ENCODE data around the gene CCND1.
"Not testable (repeated sequence)": the region's sequence is repeated elsewhere in the genome, so short reads cannot be mapped to it uniquely, and the experiment has no call there.

Gene CCND1

GRCh38 chr11:69618237-69618636 lies 22.7 kb upstream of the CCND1 start:
- no peak for DNase-seq

DNA sequence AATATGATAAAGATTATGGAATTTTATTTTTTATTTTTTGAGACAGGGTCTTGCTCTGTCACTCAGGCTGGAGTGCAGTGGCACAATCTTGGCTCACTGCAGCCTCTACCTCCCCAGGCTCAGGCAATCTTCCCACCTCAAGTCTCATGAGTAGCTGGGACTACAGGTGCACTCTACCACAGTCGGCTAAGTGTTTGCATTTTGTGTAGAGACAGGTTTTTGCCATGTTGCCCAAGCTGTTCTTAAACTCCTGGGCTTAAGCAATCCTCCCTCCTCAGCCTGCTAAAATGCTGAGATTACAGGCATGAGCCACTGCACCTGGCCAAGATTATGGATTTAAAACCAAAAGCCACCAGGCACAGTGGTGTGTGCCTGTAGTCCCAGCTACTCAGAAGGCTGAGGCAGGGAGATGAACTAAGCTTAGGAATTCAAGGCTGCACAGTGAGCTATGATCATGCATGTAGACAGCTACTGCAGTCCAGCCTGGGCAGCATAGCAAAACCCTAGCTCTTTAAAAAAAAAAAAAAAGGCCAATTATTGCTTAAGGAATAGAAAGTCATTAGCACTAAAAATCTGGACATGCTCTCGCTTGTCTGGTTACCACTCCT lies 20.2 kb upstream of the CCND1 start:
- no peak for DNase-seq

DNA sequence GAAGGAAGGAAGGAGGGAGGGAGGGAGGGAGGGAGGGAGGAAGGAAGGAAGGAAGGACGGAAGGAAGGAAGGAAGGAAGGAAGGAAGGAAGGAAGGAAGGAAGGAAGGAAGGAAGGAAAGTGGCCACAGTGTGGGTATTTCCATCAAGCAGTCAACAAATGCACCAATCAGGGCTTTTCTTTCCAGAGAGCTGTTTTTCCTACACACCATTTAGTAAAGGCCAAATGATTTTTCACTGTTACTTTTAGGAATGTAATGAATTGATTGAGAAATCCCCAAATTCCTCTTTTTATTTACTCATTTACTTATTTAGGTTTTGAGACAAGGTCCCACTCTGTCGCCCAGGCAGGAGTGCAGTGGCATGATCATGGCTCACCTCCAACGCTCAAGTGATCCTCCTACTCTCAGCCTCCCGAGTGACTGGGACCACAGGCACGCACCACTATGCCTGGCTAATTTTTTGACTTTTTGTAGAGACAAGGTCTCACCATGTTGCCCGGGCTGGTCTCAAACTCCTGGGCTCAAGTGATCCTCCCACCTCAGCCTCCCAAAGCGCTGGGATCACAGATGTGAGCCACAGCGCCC lies 18.8 kb upstream of the CCND1 start:
- DNase-seq, result not testable (repeated sequence)

- DNase-seq, result no peak
Observed at GRCh38 chr11:69624293-69624692, 16.7 kb upstream of the CCND1 start.

GRCh38 chr11:69625476-69625875 lies 15.5 kb upstream of the CCND1 start:
- DNase-seq, result no peak

DNA sequence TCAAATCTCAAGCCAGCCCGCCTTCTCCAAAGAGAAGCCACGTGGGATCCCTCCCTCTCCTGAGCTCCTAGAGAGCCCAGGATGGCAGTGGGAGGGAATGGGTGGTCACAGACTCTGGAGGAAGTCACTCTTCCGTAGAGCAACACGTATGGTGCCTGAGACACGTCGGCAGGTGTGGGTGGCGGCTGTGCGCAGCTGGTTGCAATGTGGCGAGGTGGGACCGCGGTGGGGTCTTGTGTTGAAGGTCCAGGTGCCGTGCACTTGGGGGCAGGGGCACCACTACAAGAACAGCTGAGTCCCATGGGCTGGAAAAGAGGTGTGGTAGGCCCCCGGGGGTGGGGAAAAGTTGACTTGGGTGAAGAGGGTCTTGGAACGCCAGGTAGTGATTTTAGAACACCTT lies 13.4 kb upstream of the CCND1 start:
- no peak for DNase-seq

DNA sequence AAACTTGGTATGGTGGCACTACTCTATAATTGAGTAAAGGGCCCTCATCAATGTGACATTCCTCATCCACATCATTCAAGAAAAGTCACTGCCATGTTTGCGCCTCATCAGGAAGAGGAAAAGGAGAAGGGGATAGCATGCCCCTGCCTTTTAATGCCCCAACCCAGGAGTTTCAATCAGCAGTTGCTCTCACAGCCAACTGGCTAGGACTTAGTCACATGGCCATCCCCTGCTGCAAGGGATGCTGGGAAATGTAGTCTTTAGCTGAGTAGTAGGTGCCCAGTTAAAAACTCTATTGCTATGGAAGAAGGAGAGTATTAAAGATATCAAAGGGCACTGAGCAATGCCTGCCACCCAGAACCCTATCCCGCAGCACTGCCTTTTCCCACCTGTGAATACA lies 10.9 kb upstream of the CCND1 start:
- DNase-seq, result no peak

DNA sequence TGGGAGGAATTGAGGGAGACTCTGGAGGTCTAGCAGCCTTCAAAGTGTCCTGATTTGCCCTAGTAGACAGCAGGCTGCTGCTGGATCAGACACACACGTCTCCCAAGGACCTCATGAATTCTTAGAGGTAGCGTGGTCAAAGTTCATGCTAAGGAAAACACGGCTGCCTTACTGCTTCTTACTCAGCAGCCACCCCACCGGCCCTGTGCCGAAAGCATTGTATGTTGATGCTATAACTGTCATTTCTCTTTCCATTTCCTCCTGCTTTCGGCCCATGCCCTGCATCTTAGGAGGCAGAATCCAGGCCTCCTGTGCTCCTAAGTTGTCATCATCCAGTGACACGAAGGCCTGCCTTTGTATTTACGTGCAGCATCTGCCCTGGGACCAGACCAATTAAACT lies 10.5 kb upstream of the CCND1 start:
- no peak for DNase-seq

DNA sequence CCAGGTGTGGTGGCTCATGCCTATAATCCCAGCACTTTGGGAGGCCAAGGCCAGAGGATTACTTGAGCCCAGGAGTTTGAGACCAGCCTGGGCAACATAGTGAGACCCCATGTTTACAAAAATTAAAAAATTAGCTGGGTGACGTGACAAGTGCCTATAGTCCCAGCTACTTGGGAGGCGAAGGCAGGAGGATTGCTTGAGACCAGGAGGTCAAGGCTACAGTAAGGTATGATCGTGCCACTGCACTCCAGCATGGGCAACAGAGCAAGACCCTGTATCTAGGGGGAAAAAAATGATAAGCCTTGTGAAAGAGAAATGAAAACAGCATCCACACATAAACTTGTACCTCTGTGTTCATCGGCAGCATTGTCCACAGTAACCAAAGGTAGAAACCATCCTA lies 8.1 kb upstream of the CCND1 start:
- DNase-seq, result no peak

DNA sequence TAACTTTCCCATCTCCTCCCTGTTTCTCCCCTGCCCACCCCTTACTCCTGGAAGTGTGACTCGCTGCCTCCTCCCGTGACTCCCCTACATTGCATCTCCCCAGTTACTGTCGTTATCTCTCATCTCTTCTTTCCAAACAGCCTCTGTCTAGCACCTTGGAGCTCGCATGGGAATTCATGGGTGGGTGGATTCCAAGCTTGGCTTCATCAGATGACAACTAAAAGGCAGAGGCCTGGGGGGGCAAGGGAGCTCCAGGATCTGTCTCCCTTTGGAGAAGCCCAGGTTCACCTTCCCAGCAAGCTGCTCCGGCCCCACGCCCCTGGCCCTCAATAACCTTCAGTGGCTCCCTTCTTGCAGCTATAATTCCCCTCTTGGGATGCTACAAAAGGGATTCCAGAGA lies 6.9 kb upstream of the CCND1 start:
- DNase-seq, result no peak

DNA sequence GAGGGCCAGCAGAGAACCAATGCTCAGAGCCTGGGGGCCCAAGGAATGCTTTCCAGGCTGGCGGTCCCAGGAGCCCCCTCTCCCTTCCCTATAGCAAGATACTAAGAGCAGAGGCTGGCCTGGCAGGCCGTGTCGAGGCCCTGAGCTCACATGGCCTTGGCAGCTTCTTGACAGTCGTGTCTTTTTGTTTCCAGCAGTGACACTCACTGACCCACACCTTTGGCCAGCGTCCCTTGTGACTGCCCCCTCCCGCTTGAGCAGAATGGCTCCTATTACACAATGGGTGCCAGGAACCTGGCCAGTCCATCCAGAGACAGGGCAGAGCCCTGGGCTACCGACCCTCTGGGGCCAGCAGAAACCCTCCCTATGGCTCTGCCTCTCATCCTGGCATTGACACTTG lies 6.4 kb upstream of the CCND1 start:
- DNase-seq, result no peak

- DNase-seq, result no peak
Observed at GRCh38 chr11:69635195-69635594, 5.8 kb upstream of the CCND1 start.

DNA sequence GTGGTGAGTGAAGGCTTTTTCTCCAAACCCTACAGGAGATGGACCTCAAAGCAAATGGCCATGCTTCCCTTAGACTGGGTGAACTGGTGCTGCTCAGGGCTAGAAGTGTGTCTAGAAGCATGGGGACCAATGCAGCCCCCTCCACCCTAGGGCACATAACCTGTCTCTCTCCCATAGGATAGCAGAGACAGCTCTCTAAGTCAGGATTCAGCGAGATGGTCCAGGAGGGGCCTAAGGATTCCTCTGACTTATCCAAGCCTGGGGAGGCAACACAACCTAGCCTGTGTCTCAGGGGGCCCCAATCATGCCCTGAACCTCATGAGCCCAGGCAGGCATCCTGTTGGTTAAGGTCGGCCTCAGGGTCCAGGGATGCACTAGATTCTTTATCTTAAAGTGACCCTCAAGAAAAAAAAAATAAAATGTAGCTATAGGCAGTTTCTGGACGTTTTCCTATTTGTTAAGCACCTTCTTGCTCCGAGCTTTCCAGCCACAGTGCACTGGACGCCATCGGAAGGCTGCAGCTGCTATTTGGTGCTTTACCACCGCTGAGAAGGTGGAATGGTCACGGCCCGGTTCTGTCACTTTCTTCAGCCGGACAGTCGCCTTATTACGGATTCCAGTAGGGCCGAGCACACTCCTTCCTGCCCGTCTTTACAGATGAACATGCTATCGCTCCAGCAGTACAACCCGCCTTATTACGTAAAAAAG lies 5.0 kb upstream of the CCND1 start:
- DNase-seq, result no peak

DNA sequence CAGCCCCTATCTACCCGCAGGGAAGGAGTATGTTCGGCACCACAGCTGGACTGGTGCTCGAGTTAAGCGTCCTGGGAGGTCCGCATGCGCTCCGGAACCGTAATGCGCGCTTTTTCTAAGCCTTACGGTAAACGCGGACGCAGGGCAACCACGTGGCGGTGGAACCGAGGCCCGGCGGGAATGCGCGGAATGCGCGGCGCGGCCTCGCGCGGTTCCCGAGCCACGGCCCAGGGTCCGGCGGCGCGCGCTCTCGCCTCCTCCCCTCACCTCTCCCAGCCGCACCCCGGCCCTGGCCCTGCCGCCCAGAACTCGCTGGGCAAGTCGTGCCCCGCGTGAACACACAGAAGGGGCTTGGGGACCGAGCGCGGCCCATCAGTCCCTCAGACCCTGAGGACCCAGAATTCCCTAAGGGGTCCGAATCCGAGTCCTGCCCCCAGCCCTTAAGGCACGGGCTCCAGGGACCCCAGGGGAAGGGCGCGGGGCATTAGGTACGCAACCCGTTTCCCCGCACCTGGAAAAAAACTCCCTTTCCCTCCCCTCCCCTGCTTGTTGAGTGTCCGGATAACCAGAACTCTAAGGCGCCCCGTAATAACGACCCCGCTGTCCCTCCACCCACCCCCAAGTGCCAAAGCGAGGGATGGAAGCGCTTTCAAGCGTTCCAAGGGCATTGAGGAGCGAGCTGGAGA lies 4.3 kb upstream of the CCND1 start:
- peak; percentile 44 for DNase-seq

- DNase-seq, result no peak
Observed at GRCh38 chr11:69637198-69637940, 3.6 kb upstream of the CCND1 start.

GRCh38 chr11:69637941-69638871 lies 2.8 kb upstream of the CCND1 start:
- DNase-seq, result peak; percentile 60

GRCh38 chr11:69638941-69639681 lies 1.8 kb upstream of the CCND1 start:
- DNase-seq, result peak; percentile 90

GRCh38 chr11:69639831-69640230 lies 1.1 kb upstream of the CCND1 start:
- no peak for DNase-seq

GRCh38 chr11:69640260-69640994 lies 529 bp upstream of the CCND1 start:
- DNase-seq, result peak; percentile 30

DNA sequence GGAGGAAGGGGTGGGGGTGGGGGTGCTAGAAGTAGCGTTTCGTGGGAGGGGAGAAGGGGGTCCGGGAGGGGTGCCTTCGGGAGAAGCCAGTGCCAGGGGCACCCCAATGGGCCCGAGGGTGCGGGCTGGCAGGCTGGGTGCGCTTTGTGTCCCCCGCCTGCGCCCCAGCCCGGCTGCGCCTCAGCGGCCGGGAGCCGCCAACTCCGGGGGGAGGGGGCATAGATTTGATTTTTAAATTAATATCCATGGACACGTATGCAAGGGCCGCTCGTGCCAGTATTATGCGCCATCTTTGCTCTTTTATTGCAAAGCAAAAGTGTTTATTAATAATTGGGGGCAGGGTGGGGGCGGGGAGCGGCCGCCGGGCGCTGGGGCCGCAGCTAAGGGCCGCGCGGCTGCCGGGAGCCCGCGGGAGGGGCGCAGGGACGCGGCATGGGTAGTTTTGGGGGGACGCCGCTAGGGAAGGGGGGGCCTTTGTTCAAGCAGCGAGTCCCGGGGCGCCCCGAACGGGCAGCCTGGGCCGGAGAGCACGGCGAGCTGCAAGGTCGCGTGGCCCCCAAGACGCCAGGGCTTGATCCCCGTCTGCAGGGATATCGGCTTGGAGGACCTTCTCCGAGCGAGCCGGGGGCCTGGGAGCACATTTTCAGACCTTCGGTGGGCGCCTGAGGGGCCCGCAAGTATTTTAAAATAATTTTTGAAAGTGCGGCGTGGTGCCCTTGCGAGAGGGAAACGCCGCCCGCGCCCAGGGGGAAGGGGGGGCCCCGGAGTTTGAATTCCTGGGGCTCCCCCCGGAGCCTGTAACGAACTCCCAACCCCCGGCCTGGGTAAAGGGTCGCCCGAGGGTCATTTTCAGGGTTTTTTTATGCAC lies 959 bp downstream of the CCND1 start:
- peak; percentile 20 for DNase-seq

Data from hematopoietic multipotent progenitor cell treated with erythropoietin and hydrocortisone succinate and interleukin-3 and kit ligand, for 6 days (in vitro differentiated cells).